Measurements from ENCODE around the gene TWSG1.
"Not testable (repeated sequence)": the region's sequence is repeated elsewhere in the genome, so short reads cannot be mapped to it uniquely, and the experiment has no call there.

Gene TWSG1

GRCh38 chr18:9428862-9429661 is 94.5 kb downstream of the TWSG1 start:
- no peak for DNase-seq

DNA sequence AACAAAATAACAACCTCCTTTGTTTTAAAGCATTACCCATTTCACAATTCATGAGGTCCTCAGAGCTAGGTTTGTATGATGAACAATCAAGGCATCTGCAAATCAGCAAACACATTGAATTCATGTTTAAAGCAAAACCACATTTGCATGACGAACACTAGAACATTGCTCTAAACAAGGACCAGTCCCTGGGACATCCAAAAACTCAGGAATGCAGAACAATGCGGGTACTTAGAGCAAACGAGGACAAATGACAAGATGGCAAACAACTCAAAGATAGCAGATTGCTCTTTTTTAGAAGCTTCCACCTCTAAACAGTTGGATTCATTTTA is 95.1 kb downstream of the TWSG1 start:
- DNase-seq = no peak

GRCh38 chr18:9430315-9430714 is 95.7 kb downstream of the TWSG1 start:
- not testable (repeated sequence) for DNase-seq

- no peak for DNase-seq
Measured at GRCh38 chr18:9431296-9431695, 96.7 kb downstream of the TWSG1 start.

DNA sequence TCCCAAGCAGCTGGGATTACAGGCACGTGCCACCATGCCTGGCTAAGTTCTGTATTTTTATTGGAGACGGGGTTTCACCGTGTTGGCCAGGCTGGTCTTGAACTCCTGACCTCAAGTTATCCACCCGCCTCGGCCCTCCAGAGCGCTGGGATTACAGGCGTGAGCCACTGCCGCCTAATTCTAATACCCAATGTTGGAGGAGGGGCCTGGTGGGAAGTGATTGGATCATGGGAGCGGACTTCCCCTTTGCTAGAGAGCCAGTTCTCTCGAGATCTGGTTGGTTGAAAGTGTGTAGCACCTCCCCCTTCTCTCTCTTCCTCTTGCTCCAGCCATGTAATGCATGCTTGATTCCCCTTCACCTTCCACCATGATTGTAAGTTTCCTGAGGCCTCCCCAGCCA is 98.5 kb downstream of the TWSG1 start:
- not testable (repeated sequence) for DNase-seq

DNA sequence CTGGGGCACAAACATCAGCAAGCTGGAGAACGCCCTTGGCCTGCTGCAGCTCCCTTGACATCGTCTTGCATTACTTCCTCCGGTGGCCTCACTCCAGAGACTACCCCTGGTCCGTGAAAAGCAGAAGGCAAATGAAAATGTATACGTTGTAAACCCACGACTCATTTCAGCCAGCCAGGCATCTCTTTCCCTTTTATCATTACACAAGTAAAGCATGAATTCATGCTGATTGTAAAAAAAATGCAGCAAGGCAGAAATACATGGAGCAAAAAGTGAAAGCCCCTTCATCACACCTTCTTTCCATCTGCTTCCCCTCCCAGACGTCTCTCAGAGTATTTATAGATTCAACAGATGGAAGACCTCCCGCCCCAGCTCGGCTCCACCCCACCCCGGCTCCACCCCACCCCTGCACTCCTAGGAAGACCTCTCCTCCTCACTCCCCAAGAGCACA is 99.1 kb downstream of the TWSG1 start:
- DNase-seq = no peak

DNA sequence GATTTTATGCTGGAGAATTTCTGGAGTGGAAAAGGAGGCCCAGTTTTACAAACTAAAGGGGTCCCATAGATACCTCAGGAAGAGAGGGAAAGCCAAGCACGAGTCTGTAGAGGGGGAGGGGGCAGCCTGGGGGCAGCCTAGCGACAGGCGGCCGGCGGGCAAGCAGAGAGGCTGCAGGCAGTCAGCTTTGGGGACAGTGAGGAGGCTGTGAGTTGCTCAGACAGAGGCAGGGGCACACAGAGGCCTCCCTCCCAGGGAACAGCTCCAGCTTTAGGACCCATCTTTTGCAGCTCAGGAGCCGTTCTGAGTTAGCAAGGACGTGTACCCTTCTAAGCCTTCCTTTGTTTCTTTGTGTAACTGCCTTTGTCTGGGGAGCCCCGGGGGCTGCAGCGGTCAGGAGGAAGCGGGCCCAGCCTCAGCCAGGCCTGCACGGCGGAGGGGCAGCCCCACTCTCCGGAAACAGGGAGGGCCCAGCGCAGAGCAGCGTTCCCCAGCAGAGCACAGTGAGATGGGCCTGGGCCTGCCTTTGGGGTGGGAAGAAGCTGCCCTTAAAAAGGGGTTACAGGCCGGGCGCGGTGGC is 99.6 kb downstream of the TWSG1 start:
- no peak for DNase-seq

GRCh38 chr18:9435041-9435440 is 100.5 kb downstream of the TWSG1 start:
- no peak for DNase-seq

DNA sequence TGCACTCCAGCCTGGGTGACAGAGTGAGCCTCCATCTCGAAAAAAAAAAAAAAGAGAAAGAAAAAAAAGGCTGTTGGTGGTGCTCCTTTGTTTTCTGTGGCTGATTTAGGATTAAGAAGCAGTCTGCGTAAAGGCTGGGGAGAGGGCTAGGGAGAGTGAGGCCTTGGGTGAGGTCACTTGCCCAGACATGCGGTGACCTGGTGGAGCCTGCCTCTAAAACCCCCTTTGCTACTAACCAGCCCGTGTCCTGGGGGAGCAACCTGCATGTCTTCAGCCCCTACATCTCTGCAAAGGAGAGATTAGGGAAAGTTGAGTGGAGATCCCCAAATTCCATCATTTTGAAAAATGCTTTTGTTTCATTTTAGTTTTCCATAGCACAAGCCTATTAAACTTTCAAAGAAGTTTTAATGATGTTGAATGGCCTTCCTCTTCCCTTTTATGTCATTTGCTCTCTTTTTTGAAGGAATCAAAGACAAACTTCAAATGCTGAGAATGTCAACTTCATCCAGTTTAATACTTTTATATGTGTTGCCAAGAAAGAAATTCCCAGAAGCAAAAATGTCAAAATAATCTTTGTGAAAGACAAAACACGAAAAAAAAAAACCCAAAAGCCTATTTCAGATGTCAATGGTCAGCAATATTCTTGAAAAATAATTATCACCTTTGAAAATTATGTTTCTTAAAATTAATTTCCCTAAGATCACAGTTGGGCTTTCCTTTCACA is 101.8 kb downstream of the TWSG1 start:
- DNase-seq = no peak

DNA sequence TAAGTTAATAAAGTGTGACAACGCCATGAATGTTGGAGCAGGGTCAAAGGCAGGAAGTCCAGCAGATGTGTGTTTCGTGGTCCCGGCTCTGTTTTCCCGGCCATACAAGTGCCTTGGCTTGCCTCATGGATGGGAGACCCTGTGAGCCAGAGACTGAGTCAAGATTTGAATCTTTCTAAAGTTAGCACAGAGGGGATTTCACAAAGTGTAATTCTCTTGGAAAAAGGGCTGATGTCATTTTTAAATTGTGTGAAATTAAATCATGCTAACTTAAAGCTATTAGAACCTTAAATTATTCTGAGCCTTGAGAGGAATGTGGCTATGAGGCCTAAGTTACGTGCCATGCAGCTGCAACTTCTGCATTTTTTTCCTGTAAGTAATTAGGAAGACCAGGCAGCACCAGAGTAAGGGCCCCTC is 102.5 kb downstream of the TWSG1 start:
- DNase-seq = no peak

DNA sequence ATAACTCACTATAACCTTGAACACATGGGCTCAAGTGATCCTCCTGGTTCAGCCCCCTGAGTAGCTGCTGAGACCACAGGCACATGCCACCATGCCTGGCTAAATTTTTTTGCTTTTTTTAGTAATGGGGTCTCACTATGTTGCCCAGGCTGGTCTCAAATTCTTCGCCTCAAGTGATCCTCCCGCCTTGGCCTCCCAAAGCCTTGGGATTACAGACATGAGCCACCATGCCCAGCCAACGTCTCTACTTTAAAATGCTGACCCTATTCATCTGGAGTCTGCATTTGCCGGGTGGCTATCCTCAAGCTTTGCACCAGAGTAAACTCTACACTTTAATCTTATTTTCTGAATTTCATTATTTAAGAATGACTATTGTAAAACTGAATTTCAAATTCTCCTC is 103.1 kb downstream of the TWSG1 start:
- no peak for DNase-seq

DNA sequence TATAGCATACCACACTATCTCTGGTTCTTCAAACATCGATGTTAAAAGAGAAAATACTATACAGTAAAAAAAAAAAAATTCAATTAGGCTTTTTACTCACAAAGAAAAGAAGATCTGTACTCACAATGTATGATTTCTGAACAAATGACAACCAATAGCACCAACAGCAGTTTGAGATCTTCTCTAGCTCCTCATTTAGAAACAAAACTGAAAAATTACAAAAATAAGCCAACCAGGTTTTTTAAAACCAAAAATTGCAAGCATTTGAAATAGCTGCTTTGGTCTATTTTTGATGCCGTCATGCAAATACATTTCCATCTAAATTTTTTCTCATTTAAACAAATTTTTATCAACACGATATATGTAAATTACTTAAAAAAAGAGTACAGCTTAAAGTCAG is 106.5 kb downstream of the TWSG1 start:
- DNase-seq = no peak

GRCh38 chr18:9444549-9444948 is 110.0 kb downstream of the TWSG1 start:
- DNase-seq = no peak

GRCh38 chr18:9446839-9447238 is 112.3 kb downstream of the TWSG1 start:
- no peak for DNase-seq

DNA sequence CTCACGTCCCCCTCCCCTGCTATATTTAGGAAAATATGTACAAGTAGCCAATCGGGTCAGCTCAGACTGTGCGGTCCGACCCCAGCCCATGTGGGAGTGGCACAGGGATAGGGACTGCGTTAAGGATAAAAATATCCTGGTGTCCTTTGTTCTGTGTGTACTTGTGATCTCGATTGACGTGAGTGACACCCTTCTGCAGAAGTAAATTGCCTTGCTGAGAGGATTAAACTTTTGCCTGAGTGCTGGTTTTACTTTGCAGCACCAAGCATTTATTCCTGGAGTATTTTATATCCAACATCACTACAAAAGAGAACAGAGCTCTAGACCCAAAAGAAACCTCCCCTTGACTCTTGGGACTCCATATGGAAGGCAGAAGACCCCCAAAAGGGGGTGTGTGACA is 112.8 kb downstream of the TWSG1 start:
- DNase-seq = no peak

GRCh38 chr18:9449600-9450414 is 115.2 kb downstream of the TWSG1 start:
- no peak for DNase-seq

GRCh38 chr18:9450920-9451319 is 116.3 kb downstream of the TWSG1 start:
- DNase-seq = not testable (repeated sequence)
